HCT116 (cell line): ENCODE data around the gene LRP1B. TPM values are rescaled to one million over a fixed set of nuclear protein-coding genes. Genes with fewer than 3 reads are reported as not detected.

ENCODE experiments used
- ATAC-seq: fragments of 200-7000 bp; cut with Tn5 transposase; 2 replicates; pipeline ENCODE4 v1.9.1; 2020; ENCODE audit warnings: mild to moderate bottlenecking, moderate library complexity
- BruUV-seq: library from RNA; stranded (reverse); fragments of 400-500 nt; replicated peaks from 2 replicates; lab custom pipeline; 2021; lab: Mats Ljungman, UMichigan
- CTCF ChIA-PET: fragments of 300-600 bp; sonication (Branson Sonifier 250); formaldehyde crosslinking; loops from one replicate; lab custom pipeline; 2021; ENCODE audit warnings: antibody characterized with exemption; lab: Charles Lee
- POLR2A ChIA-PET: fragments of 300-600, 350-600 bp; sonication (Branson Sonifier 250); formaldehyde crosslinking; loops from one replicate; lab custom pipeline; 2021; ENCODE audit warnings: antibody characterized with exemption; lab: Charles Lee
- RAD21 ChIA-PET, 2 experiments: fragments of 300-600 bp; sonication (Branson Sonifier 250); formaldehyde crosslinking; loops; one replicate each; lab custom pipeline; 2023; ENCODE audit warnings: low total read pairs in 2 of 2; ENCODE audit not compliant: uncharacterized antibody in 2 of 2, unreplicated experiment in 2 of 2, low non-redundant PET in 1 of 2; lab: Charles Lee
- DNase-seq: peaks from one replicate; pipeline ENCODE4 v3.0.0-alpha.2; 2010; ENCODE audit warnings: low read depth, low spot score
- H2AFZ ChIP-seq: fragments of 200-600 bp; shearing (Covaris generic), sonication (generic); 2 replicates; pipeline ENCODE4 v1.6.1; 2017; ENCODE audit warnings: low read depth, mixed run types, mixed read lengths, antibody characterized with exemption, low read length; ENCODE audit not compliant: poor library complexity, severe bottlenecking
- H3K27ac ChIP-seq: 2 replicates; pipeline ENCODE4 v1.5.1; 2012; ENCODE audit warnings: low read depth, low read length
- H3K27me3 ChIP-seq: fragments of 200-600 bp; sonication (generic); 2 replicates; pipeline ENCODE4 v1.6.1; 2016; ENCODE audit warnings: mixed run types, low read length, mixed read lengths; ENCODE audit not compliant: insufficient read depth
- H3K36me3 ChIP-seq, 2 experiments: fragments of 200-500 bp in 1 of 2; fragments of 200-600 bp in 1 of 2; sonication (Bioruptor generic) in 1 of 2; sonication (generic) in 1 of 2; 2 replicates each; pipeline versions ENCODE4 v1.5.1 to v1.6.1; 2014 to 2016; ENCODE audit warnings: low read length in 2 of 2, inconsistent platforms in 1 of 2, mixed read lengths in 1 of 2, mixed run types in 1 of 2; ENCODE audit not compliant: insufficient read depth in 2 of 2, control insufficient read depth in 1 of 2
- H3K4me1 ChIP-seq, 2 experiments: fragments of 200-600 bp in 1 of 2; sonication (generic) in 1 of 2; 2 replicates each; pipeline versions ENCODE4 v1.5.1 to v1.6.1; 2012 to 2017; ENCODE audit warnings: low read length in 2 of 2, inconsistent platforms in 1 of 2, mild to moderate bottlenecking in 1 of 2, mixed read lengths in 1 of 2, mixed run types in 1 of 2, moderate library complexity in 1 of 2; ENCODE audit not compliant: insufficient read depth in 2 of 2, control insufficient read depth in 1 of 2
- H3K4me2 ChIP-seq: fragments of 200-600 bp; sonication (generic); 2 replicates; pipeline ENCODE4 v1.6.1; 2017; ENCODE audit warnings: mixed run types, low read length, mixed read lengths
- H3K4me3 ChIP-seq, 2 experiments: fragments of 200-600 bp in 1 of 2; sonication (generic) in 1 of 2; replicated peaks in 1 of 2; 2 replicates each; pipeline ENCODE4 v1.5.1; 2011 to 2016; ENCODE audit warnings: low read length in 2 of 2, control low read depth in 1 of 2, low read depth in 1 of 2, mild to moderate bottlenecking in 1 of 2, mixed read lengths in 1 of 2, mixed run types in 1 of 2
- H3K79me2 ChIP-seq: fragments of 200-600 bp; sonication (generic); 2 replicates; pipeline ENCODE4 v1.6.1; 2017; ENCODE audit warnings: mild to moderate bottlenecking, mixed run types, low read length, moderate library complexity, mixed read lengths; ENCODE audit not compliant: insufficient read depth
- H3K9ac ChIP-seq: fragments of 200-600 bp; sonication (generic); 2 replicates; pipeline ENCODE4 v1.6.1; 2016; ENCODE audit warnings: low read length, mixed read lengths
- H3K9me2 ChIP-seq: fragments of 200-600 bp; sonication (generic), shearing (Covaris generic); 2 replicates; pipeline ENCODE4 v1.6.1; 2017; ENCODE audit warnings: mixed run types, mild to moderate bottlenecking, moderate library complexity; ENCODE audit not compliant: insufficient read depth
- H3K9me3 ChIP-seq, 2 experiments: fragments of 200-500 bp in 1 of 2; fragments of 200-600 bp in 1 of 2; sonication (Bioruptor generic) in 1 of 2; sonication (generic) in 1 of 2; 2 replicates each; pipeline ENCODE4 v1.6.1; 2014 to 2017; ENCODE audit warnings: low read length in 2 of 2, mixed read lengths in 2 of 2, inconsistent platforms in 1 of 2, low read depth in 1 of 2, mild to moderate bottlenecking in 1 of 2, mixed run types in 1 of 2, moderate library complexity in 1 of 2; ENCODE audit not compliant: control insufficient read depth in 1 of 2, insufficient read depth in 1 of 2
- H4K20me1 ChIP-seq: fragments of 200-600 bp; sonication (generic), shearing (Covaris generic); 2 replicates; pipeline ENCODE4 v1.6.1; 2017; ENCODE audit warnings: mixed run types, mild to moderate bottlenecking, moderate library complexity; ENCODE audit not compliant: insufficient read depth
- ATF3 ChIP-seq: IDR thresholded peaks from 2 replicates; pipeline ENCODE4 v1.6.1; 2012
- CBX3 ChIP-seq: IDR thresholded peaks from 2 replicates; pipeline ENCODE4 v1.6.1; 2012; ENCODE audit warnings: low read depth
- CEBPB ChIP-seq: IDR thresholded peaks from 2 replicates; pipeline ENCODE4 v1.6.1; 2012; ENCODE audit warnings: low read depth
- EGR1 ChIP-seq: IDR thresholded peaks from 2 replicates; pipeline ENCODE4 v1.6.1; 2012; ENCODE audit warnings: low read depth
- ELF1 ChIP-seq: IDR thresholded peaks from 2 replicates; pipeline ENCODE4 v1.6.1; 2012; ENCODE audit warnings: low read depth, borderline replicate concordance
- EZH2 ChIP-seq: fragments of 200-600 bp; sonication (generic); IDR thresholded peaks from 2 replicates; pipeline ENCODE4 v1.6.1; 2017; ENCODE audit warnings: antibody characterized with exemption, mixed run types
- EZH2phosphoT487 ChIP-seq: fragments of 200-600 bp; IDR thresholded peaks from 2 replicates; pipeline ENCODE4 v1.6.1; 2018; ENCODE audit warnings: antibody characterized with exemption, borderline replicate concordance
- FOSL1 ChIP-seq: IDR thresholded peaks from 2 replicates; pipeline ENCODE4 v1.6.1; 2012; ENCODE audit warnings: low read depth
- JUND ChIP-seq: IDR thresholded peaks from 2 replicates; pipeline ENCODE4 v1.6.1; 2012
- MAX ChIP-seq: IDR thresholded peaks from 2 replicates; pipeline ENCODE4 v1.6.1; 2012
- POLR2A ChIP-seq: IDR thresholded peaks from 2 replicates; pipeline ENCODE4 v1.7.0; 2011; ENCODE audit warnings: borderline replicate concordance; ENCODE audit not compliant: insufficient read depth, insufficient read length; ENCODE audit errors: extremely low read depth
- POLR2AphosphoS5 ChIP-seq: IDR thresholded peaks from 2 replicates; pipeline ENCODE4 v1.6.1; 2011; ENCODE audit warnings: mild to moderate bottlenecking, low read depth, low read length, moderate library complexity
- RAD21 ChIP-seq: IDR thresholded peaks from 2 replicates; pipeline ENCODE4 v1.6.1; 2012; ENCODE audit warnings: low read depth, mild to moderate bottlenecking
- SP1 ChIP-seq: IDR thresholded peaks from 2 replicates; pipeline ENCODE4 v1.6.1; 2012; ENCODE audit warnings: low read depth
- SRF ChIP-seq: IDR thresholded peaks from 2 replicates; pipeline ENCODE4 v1.6.1; 2012; ENCODE audit warnings: low read depth
- TCF7L2 ChIP-seq: IDR thresholded peaks from 2 replicates; pipeline ENCODE4 v1.7.0; 2011; ENCODE audit warnings: borderline replicate concordance, inconsistent platforms; ENCODE audit not compliant: insufficient read depth, insufficient read length; ENCODE audit errors: extremely low read depth
- YY1 ChIP-seq: IDR thresholded peaks from 2 replicates; pipeline ENCODE4 v1.6.1; 2011; ENCODE audit warnings: low read length, low read depth, moderate library complexity, mild to moderate bottlenecking; ENCODE audit not compliant: insufficient replicate concordance; ENCODE audit errors: extremely low read depth
- ZFX ChIP-seq: fragments of 450-650 bp; IDR thresholded peaks from 2 replicates; pipeline ENCODE4 v1.6.1; 2017
- ZNF274 ChIP-seq: fragments of 200-500 bp; sonication (Bioruptor generic); IDR thresholded peaks from 2 replicates; pipeline ENCODE4 v1.6.1; 2014; ENCODE audit warnings: mild to moderate bottlenecking, low read depth, low read length, inconsistent platforms
- intact Hi-C: fragments of 100-400 bp; cut with micrococcal nuclease; formaldehyde crosslinking; loops from 2 replicates; pipeline ENCODE4 v1.10.0; 2022
- total RNA-seq: library from RNA; stranded (reverse); gene quantifications from one replicate; pipeline ENCODE4 v1.2.1, GENCODE V29; 2021; ENCODE audit not compliant: unreplicated experiment
- TF ChIP-seq, protein P1 (sequence below), 3 experiments: fragments of 200-600 bp in 1 of 3; sonication (generic) in 1 of 3; IDR thresholded peaks in 2 of 3; conservative IDR thresholded peaks in 1 of 3; 2 replicates each; pipeline ENCODE4 v1.5.1; 2012 to 2017; ENCODE audit warnings: low read depth in 2 of 3, low read length in 2 of 3, antibody characterized with exemption in 1 of 3, borderline replicate concordance in 1 of 3, control low read depth in 1 of 3, mild to moderate bottlenecking in 1 of 3, mixed read lengths in 1 of 3, mixed run types in 1 of 3, moderate library complexity in 1 of 3; ENCODE audit not compliant: insufficient read depth in 1 of 3

Gene LRP1B
- total RNA-seq, 1 experiment from 2014 or later, result 0.34 TPM

GRCh38 chr2:140918426-140918825 is 1212.4 kb downstream of the LRP1B start:
- no peaks in the 10 kb centered on the region for H3K79me2 ChIP-seq
- no peaks in the 10 kb centered on the region for H3K9me2 ChIP-seq
- ATAC-seq (no peak), DNase-seq (no peak)
- ChIA-PET RAD21 (no interaction called here), POLR2A (no interaction called here), CTCF (no interaction called here)
- H3K4me1 ChIP-seq, result no peaks in the 10 kb centered on the region
- TF ChIP-seq, protein P1, sequence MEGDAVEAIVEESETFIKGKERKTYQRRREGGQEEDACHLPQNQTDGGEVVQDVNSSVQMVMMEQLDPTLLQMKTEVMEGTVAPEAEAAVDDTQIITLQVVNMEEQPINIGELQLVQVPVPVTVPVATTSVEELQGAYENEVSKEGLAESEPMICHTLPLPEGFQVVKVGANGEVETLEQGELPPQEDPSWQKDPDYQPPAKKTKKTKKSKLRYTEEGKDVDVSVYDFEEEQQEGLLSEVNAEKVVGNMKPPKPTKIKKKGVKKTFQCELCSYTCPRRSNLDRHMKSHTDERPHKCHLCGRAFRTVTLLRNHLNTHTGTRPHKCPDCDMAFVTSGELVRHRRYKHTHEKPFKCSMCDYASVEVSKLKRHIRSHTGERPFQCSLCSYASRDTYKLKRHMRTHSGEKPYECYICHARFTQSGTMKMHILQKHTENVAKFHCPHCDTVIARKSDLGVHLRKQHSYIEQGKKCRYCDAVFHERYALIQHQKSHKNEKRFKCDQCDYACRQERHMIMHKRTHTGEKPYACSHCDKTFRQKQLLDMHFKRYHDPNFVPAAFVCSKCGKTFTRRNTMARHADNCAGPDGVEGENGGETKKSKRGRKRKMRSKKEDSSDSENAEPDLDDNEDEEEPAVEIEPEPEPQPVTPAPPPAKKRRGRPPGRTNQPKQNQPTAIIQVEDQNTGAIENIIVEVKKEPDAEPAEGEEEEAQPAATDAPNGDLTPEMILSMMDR (IDR thresholded peaks at IDR 0.05 in 2 of 3, conservative IDR thresholded peaks at IDR 0.05 in 1 of 3; ENCODE audit: borderline replicate concordance in 1 of 3, insufficient read depth in 1 of 3, low read depth in 2 of 3, low read length in 2 of 3), result no peak
- TF ChIP-seq ATF3 (no peak), FOSL1 (no peak), POLR2A (no peak), RAD21 (no peak), MAX (no peak), ZNF274 (no peak), CBX3 (no peak), CEBPB (no peak), TCF7L2 (no peak), EZH2phosphoT487 (no peak), POLR2AphosphoS5 (no peak), JUND (no peak), ZFX (no peak), YY1 (no peak), ELF1 (no peak), SP1 (no peak), EGR1 (no peak), SRF (no peak), EZH2 (no peak)
- no peak overlapping the region for H3K4me3 ChIP-seq
- no peaks in the 10 kb centered on the region for H3K9me3 ChIP-seq
- no peak overlapping the region for H2AFZ ChIP-seq
- no TSS peak for BruUV-seq
- no peaks in the 10 kb centered on the region for H3K27me3 ChIP-seq
- intact Hi-C loops, result no loop called here
- H3K36me3 ChIP-seq, result no peaks in the 10 kb centered on the region
- no peaks in the 10 kb centered on the region for H4K20me1 ChIP-seq
- H3K4me2 ChIP-seq, result no peak overlapping the region
- no peak overlapping the region for H3K9ac ChIP-seq
- no peak overlapping the region for H3K27ac ChIP-seq
